HK-2 (cell line): ENCODE data around the gene ABAT.
A peak's percentile ranks its signal among the peaks of the same experiment; 100 is the strongest.
"Not testable (repeated sequence)": the region's sequence is repeated elsewhere in the genome, so short reads cannot be mapped to it uniquely, and the experiment has no call there.

Source experiments
- DNase-seq: peaks from one replicate; pipeline ENCODE4 v3.0.0-alpha.2; 2018; ENCODE audit not compliant: unreplicated experiment

ABAT gene

GRCh38 chr16:8785408-8785807, 111.0 kb downstream of the ABAT start:
- no peak for DNase-seq

DNA sequence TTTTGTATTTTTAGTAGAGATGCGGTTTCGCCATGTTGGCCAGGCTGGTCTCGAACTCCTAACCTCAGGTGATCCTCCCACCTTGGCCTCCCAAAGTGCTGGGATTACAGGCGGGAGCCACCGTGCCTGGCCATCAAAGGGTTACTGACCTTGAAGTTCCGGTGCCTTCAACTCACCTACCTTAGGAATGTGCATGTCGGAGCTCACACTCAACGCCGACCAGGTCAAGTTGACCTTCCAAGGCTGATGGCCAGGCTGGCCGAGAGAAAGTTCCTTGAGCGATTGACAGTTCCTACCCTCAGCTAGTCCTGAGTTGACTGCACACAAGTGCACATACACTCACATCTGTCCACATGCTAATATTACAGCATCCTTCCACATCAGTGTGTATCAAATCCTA, 111.9 kb downstream of the ABAT start:
- not testable (repeated sequence) for DNase-seq

DNA sequence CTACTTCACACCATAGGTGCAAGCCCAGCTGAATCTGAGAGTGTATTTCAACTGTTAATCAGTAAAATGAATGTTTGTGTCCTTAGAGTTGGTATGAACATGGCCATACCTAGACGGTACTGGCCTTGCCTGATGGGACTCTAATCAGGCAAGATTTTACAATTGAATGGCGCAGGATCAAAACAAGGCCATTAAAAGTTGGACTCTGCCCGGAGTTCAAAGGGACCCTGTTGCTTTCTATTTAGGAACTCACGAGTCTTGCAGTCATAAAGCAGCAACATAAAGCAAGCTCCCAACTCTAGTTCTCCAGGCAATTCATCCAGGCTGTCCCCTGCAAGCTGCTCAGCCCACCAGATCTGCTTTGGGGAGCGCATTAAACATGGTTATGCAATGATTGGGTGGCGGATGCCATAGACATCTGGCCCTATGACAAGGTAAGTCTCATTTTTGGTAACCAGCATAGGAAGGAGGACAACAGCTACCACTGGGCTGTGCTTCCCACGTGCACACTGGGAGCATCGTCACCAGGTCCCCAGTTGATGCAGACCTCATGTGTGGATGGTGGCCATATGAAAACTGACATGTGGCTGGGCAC, 114.3 kb downstream of the ABAT start:
- DNase-seq: no peak

DNA sequence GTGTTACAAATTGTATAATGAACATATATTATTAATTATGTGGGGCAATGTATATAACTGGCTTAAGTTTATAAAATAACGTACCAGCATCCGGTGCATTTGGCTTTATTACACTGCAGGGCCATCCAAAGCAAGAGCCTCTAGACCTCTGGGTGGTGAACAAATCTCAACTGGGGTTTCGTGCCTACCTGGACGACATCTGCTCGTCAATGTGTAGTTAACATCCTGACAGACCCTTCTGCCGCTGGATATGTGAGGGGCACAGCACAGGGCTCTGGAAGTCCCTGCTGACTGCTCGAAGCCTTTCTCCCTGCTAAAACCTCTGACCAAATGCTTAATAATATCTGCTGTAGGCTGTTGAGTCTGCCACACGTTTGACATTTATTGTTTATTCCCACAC, 120.7 kb downstream of the ABAT start:
- DNase-seq: no peak

DNA sequence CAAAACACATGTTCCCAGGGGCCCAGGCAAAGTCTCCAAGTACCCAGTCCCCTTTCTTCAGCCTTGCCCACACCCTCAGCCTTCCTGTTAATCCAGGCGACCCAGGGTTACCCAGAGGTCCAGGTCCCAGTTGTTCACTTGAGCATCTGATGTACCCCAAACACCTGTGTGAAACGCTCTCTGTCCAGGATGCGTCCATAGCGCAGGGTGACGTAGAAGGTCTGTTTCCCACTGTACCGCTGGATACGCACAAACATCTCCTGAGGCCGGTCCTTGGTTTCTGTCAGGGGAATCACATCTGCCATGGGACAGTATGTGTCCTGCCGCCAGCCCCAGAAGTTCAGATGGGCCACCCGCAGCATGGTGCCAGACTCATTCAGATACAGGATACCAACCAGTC, 121.4 kb downstream of the ABAT start:
- no peak for DNase-seq

GRCh38 chr16:8796469-8797363, 122.3 kb downstream of the ABAT start:
- no peak for DNase-seq

DNA sequence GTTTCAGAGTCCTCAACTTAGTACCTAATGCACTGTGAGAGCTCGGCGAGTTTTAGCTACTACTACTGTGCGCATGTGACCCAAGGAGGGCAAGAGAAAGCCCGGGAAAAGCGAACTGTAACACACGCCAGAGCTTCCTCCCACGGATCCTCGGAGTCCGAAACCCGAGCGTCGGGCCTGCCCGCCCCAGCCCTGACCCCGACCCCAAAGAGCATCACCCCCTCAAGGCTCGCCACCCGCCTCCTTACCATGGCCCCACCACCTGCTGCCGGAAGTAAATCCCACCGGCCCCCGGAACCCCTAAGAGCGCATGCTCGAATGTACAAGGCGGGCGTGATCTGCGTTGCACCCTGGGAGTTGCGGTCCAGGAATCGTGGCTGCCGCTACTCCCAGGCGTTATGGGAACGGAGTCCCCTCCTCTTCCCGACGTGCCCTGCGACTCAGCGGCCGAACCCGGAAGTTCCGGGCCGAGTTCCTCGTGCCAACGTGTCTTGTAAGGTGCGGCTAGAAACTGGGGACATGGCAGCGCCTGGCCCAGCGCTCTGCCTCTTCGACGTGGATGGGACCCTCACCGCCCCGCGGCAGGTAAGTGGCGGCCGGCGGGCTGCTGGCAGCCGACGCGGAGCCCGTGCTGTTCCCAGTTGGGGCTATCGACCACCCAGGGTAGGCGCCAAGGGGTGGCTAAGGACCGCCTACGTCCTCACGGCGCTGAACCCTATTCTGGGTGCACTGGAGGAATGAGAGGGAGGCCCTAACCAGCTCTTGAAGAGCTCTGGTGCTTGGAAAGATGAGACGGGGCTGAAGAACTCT, 123.2 kb downstream of the ABAT start, which contains the start of the genes PMM2 and TMEM186:
PMM2 (plus strand) TSS at position 476 of the 810 bp plus-strand sequence; CDS start at position 520, 44 bp downstream.
TMEM186 (minus strand) TSS at position 276 of the 810 bp plus-strand sequence; CDS start at position 251, 25 bp downstream.
- peak; percentile 89 for DNase-seq

DNA sequence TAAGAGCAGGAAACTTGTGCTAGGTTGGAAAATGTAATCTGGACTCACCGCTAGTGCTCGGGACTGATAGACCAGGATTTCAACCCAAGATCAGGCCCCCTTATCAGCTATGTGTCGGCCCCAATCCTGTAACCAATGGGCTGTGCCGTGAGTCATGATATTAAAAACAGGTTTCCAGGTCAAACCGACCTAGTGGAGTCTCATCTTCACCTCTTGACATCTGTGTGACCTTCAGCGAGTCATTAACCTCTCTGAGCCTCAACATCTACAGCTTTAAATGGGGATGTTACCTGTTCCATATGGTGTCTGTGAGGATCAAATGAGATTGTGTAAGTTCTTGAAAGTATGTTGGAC, 123.7 kb downstream of the ABAT start:
- DNase-seq: peak; percentile 28

GRCh38 chr16:8798535-8799157, 124.2 kb downstream of the ABAT start:
- DNase-seq: no peak

DNA sequence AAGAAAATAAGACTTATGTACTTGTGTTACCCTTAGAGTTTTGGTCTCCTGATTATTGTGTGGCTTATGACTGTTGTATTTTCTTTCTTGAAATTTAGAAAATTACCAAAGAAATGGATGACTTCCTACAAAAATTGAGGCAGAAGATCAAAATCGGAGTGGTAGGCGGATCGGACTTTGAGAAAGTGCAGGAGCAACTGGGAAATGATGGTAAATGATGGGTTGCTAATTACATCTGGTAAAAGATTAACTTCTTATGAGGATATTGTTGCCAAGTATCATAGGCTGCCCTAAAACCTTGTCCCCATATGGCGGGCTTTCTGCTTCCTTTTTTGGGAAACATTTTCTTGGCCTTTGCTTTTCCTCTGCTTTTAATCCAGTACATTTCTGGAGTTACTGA, 127.3 kb downstream of the ABAT start:
- no peak for DNase-seq

DNA sequence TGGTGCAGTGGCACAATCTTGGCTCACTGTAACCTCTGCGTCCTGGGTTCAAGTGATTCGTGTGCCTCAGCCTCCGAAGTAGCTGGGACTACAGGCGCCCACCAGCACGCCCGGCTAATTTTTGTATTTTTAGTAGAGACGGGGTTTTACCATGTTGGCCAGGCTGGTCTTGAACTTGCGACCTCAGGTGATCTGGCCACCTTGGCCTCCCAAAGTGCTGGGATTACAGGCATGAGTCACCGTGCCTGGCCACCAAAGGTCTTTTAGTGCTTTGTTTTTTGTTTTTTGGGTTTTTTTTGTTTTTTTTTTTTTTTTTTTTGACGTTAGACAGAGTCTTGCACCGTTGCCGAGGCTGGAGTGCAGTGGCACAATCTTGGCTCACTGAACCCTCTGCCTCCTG, 129.3 kb downstream of the ABAT start:
- not testable (repeated sequence) for DNase-seq

DNA sequence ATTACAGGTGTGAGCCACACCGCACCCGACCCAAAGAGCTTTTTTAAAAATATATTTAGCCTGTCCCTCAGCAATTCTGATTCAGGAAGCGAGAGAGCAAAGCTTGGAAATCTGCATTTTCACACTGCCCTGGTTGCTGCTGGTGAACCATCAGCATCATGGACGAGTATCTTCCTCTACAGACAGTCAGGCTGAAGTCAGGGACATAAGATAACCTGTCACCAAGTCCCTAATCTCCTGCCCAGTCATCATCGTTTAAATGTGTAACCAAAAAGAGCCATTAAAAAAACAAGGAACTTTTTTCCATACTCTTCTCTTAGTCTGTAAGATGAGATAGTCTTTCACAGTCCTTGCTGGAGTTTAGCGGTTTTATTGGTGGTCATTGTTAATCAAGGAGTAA, 129.9 kb downstream of the ABAT start:
- no peak for DNase-seq

DNA sequence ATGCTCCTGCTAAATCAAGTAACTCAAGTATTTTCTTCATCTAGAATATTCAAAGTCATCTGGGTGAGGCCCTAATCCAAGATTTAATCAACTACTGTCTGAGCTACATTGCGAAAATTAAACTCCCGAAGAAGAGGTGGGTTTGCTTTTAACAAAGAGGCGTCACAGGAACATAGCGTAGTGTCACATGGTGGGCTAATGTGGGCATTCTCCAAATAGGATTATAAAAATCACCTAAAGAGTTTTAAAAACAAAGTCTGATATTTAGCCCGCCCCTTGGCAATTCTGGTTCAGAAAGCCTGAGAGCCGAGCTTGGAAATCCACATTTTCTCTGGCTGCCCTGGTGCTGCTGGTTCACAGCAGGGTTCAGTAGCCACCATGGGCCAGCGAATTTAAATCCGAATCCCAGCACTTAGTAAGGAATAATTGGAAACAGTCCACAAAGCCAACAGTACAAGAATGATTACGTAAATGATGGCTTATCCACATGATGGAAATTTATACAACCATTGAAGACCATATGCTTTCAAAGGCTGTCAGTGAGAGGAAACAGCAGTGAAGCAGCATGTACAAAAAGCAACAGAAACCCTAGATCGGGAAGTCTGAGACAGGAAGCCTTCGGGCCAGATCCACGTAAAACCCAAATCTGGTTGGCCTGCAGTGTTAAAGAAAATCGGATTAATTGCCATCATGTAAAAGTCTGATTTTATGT, 132.0 kb downstream of the ABAT start:
- DNase-seq: no peak

- DNase-seq: no peak
These were observed 132.8 kb downstream of the ABAT start for GRCh38 chr16:8807189-8807588.

DNA sequence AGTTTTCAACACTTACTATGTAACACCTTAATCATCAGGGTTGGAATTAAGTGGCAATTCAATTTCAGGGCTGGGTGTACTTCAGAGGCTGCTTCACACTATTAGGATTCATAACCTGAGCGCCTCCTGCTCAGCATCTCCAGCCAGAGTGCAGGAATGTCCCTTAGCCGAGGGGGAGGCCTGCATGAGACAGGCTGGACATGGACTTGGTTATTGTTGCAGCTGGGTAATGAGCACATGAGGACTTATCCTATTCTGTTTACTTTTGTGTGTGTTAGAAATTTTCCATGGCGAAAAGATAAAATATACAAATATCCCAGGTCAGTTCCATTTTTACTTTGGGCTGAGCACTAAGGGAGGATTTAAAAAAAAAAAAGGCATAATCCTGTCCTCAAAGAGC, 133.6 kb downstream of the ABAT start:
- DNase-seq: no peak

DNA sequence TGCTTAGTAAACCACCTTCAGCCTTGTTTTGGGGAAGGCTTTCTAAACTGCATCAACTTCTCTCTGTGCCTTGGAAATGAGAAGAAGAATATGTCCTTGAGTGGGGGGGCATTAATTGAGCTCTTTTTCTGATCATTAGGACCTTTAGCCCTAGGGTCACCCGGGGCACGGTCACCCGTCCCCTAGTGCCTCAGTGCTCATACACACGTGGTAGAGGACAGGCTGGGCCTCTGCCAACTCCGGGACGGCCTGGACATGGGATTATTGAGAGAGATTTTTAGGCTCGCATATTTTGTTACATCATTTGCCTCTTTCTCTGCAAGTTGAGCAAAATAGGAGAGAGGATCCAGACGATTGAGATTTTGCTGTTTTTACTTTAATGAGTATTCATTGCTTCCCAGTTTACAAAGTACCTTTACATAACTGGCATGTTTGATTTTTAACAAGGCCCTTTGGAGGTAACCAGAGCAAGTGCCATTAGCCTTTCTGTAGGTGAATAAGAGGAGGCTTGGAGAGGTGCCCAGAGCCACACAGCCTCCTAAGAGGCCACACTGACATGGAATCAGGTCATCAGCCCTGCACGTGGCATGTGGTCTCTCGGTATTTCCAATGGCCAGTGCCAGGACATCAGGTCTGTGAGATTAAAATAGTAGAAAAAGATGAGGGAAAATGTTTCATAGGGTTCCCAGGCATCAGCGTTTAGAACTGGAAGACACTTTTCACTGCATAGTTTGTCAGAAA, 134.4 kb downstream of the ABAT start:
- DNase-seq: no peak

GRCh38 chr16:8812162-8812843, 137.9 kb downstream of the ABAT start:
- DNase-seq: no peak

DNA sequence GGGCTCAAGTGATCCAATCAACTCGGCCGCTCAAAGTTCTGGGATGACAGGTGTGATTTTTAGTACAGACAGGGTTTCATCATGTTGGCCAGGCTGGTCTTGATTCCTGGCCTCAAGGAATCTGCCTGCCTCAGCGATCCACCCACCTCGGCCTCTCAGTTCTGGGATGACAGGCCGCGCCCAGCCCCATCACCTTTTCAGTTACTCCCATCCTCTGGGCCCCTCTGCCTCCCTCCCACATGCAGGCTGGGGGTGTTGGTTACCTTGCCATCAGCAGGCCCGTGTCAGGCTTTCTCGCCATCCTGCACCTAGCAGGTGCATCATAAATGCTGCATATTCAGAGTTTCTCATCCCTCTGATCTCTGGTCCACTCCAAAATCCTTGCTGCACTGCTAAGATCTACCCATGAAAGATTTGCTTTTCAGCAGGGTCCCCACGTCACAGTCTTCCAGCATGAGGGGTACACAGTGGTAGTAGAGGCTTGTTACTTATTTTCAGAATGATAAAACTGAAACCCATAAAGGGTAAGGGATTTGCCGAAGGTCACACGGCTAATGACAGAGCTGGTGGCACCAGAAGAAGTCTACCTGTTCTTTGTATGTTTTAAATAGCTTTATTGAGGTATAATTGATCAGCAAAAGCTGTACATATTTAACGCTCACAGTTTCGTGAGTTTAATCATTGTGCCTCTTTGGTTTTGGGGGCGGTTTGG, 139.8 kb downstream of the ABAT start:
- DNase-seq: no peak

DNA sequence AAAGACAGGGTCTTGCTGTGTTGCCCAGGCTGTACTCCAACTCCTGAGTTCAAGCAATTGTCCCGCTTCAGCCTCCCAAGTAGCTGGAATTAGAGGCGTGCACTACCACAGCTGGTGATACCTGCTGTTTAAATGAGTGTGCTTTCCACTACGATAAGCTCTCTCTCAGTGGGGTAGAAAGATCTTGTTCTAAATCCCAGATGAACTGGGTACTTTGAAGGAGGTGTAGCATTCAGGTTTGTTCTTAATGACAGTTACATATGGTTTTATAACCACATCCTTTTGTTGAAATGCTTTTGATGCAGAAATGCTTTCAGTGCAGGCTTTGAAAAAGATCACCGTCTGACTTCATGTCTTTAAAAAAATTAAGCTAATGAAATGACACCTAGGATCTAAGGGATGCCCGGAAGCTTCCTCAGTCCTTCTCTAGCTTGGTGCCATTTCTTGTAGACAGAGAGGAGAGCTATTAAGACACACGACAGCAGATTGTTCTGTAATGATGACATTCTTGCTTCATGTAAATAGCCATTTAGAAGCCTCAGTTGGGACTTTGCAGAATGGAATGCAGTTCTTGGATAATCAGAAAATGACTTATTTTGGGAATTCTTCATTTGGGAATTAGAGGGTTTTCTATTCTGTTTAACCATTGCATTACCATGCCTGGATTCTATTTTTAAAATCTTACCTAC, 142.7 kb downstream of the ABAT start:
- no peak for DNase-seq
